Mucosa of stomach (tissue), 1 donor: Measurements from ENCODE around the gene SLC24A1.
A peak's percentile ranks its signal among the peaks of the same experiment; 100 is the strongest.
"Not testable (repeated sequence)": the region's sequence is repeated elsewhere in the genome, so short reads cannot be mapped to it uniquely, and the experiment has no call there.

Source experiments
- H3K27me3 ChIP-seq: one replicate; pipeline ENCODE4 v1.7.0; 2013; ENCODE audit warnings: mild to moderate bottlenecking, low read length; ENCODE audit not compliant: control insufficient read depth, insufficient read depth
- H3K36me3 ChIP-seq: one replicate; pipeline ENCODE4 v1.7.0; 2013; ENCODE audit warnings: low read length; ENCODE audit not compliant: control insufficient read depth, insufficient read depth
- H3K4me1 ChIP-seq: one replicate; pipeline ENCODE4 v1.7.0; 2013; ENCODE audit warnings: mild to moderate bottlenecking, low read length; ENCODE audit not compliant: control insufficient read depth, insufficient read depth
- H3K4me3 ChIP-seq: one replicate; pipeline ENCODE4 v1.7.0; 2013; ENCODE audit warnings: low read length
- H3K9ac ChIP-seq: one replicate; pipeline ENCODE4 v1.7.0; 2013; ENCODE audit warnings: mild to moderate bottlenecking, low read length, moderate library complexity
- H3K9me3 ChIP-seq: one replicate; pipeline ENCODE4 v1.7.0; 2013; ENCODE audit warnings: mild to moderate bottlenecking, low read length, moderate library complexity; ENCODE audit not compliant: control insufficient read depth
- donor health status: Pancreatic carcinoma.

The SLC24A1 gene

DNA sequence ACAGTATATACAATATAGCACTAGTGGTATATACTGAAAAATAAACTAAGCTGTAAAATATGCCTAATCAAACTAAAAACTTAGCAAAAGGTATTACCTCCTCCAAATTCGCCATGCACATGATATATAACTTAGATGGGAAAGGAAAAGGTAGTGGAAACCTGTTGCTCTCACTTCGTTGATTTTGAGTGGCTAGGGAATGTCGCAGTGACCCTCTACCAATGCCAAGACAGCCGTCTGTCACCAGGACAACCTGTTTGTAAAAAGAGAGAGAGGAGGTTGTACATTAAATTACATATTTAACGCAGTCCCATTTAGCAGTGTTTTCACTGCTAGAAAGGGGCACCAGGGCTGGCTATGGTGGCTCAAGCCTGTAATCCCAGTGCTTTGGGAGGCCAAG lies 22.1 kb upstream of the SLC24A1 start:
- H3K4me1 ChIP-seq = no peaks in the 10 kb centered on the region
- H3K4me3 ChIP-seq = no peak overlapping the region
- H3K9me3 ChIP-seq = no peaks in the 10 kb centered on the region
- no peak overlapping the region for H3K9ac ChIP-seq
- no peaks in the 10 kb centered on the region for H3K27me3 ChIP-seq
- H3K36me3 ChIP-seq = peaks cover 5% of the 10 kb centered on the region

- H3K9ac ChIP-seq = no peak overlapping the region
- H3K27me3 ChIP-seq = no peaks in the 10 kb centered on the region
- H3K9me3 ChIP-seq = no peaks in the 10 kb centered on the region
- H3K4me3 ChIP-seq = no peak overlapping the region
- H3K36me3 ChIP-seq = no peaks in the 10 kb centered on the region
- no peaks in the 10 kb centered on the region for H3K4me1 ChIP-seq
These were observed 18.6 kb upstream of the SLC24A1 start for GRCh38 chr15:65603134-65603533.

GRCh38 chr15:65603559-65603958 lies 18.2 kb upstream of the SLC24A1 start:
- Histone ChIP-seq H3K36me3 (no peaks in the 10 kb centered on the region), H3K9ac (no peak overlapping the region), H3K4me1 (no peaks in the 10 kb centered on the region), H3K4me3 (no peak overlapping the region), H3K9me3 (no peaks in the 10 kb centered on the region), H3K27me3 (no peaks in the 10 kb centered on the region)

- Histone ChIP-seq H3K9me3 (no peaks in the 10 kb centered on the region), H3K4me1 (peaks cover 22% of the 10 kb centered on the region), H3K9ac (peak within 1 kb of the TSS; percentile 99), H3K36me3 (no peaks in the 10 kb centered on the region), H3K4me3 (peak within 1 kb of the TSS; percentile 84), H3K27me3 (no peaks in the 10 kb centered on the region)
These were observed 10.6 kb upstream of the SLC24A1 start, which contains the start of gene INTS14 for GRCh38 chr15:65610871-65611718. TSS of gene INTS14 (minus strand) at chr15:65611131. CDS start at chr15:65607380, 3,751 bp downstream.

- H3K4me3 ChIP-seq = peak overlapping the region; percentile 71
These were observed 9.7 kb upstream of the SLC24A1 start for GRCh38 chr15:65611888-65612615.

GRCh38 chr15:65612616-65612946 lies 9.2 kb upstream of the SLC24A1 start:
- H3K9me3 ChIP-seq = no peaks in the 10 kb centered on the region
- H3K27me3 ChIP-seq = no peaks in the 10 kb centered on the region
- peaks cover 22% of the 10 kb centered on the region for H3K4me1 ChIP-seq
- no peak overlapping the region for H3K4me3 ChIP-seq
- H3K36me3 ChIP-seq = no peaks in the 10 kb centered on the region
- H3K9ac ChIP-seq = no peak overlapping the region

More at GRCh38 chr15:65611888-65612615, 9.7 kb upstream of the SLC24A1 start:
- Histone ChIP-seq H3K36me3 (no peaks in the 10 kb centered on the region), H3K4me1 (peaks cover 22% of the 10 kb centered on the region), H3K9ac (peak overlapping the region; percentile 99), H3K9me3 (no peaks in the 10 kb centered on the region), H3K27me3 (no peaks in the 10 kb centered on the region)

DNA sequence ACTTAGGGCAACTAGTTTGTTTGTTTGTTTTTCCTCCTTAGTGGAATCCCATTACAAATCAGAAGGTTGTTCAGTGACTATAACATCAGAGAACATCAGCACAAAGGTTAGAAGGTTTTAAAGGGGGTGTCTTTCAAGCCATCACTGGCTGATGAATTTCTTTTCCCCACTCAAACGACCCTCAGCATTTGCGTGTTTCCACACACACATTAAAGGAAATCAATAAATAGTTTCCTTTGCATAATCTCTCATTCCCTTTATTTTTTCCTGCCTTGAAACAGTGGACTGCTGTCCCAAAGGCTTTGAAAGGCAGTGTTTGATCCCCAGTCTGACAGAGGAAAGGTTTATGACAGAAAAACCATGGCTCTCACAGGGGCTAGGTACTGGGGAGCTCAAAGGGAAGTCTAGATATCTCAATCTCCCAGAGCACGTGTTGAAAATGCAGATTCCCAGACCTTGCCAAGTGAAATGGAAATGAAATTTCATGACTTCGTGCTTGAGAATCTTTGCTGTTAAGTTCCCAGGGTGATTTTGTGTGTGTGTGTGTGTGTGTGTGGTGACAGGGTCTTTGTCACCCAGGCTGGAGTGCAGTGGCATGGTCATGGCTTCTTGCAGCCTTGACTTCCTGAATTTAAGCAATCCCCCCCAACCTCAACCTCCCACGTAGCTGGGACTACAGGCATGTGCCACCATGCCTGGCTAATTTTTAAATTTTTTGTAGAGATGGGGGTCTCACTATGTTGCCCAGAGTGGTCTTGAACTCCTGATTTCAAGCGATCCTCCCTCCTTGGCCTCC lies 8.6 kb upstream of the SLC24A1 start:
- Histone ChIP-seq H3K4me1 (peaks cover 22% of the 10 kb centered on the region), H3K9ac (no peak overlapping the region), H3K4me3 (no peak overlapping the region), H3K36me3 (no peaks in the 10 kb centered on the region), H3K27me3 (no peaks in the 10 kb centered on the region), H3K9me3 (no peaks in the 10 kb centered on the region)

DNA sequence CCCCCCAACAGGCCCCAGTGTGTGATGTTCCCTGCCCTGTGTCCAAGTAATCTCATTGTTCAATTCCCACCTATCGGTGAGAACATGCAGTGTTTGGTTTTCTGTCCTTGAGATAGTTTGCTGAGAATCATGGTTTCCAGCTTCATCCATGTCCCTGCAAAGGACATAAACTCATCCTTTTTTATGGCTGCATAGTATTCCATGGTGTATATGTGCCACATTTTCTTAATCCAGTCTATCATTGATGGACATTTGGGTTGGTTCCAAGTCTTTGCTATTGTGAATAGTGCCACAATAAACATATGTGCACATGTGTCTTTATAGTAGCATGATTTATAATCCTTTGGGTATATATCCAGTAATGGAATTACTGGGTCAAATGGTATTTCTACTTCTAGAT lies 5.9 kb upstream of the SLC24A1 start:
- not testable (repeated sequence) for H3K4me3 ChIP-seq, H3K9me3 ChIP-seq
- peaks cover 12% of the 10 kb centered on the region for H3K4me1 ChIP-seq

GRCh38 chr15:65618560-65619109 lies 3.1 kb upstream of the SLC24A1 start:
- no peak overlapping the region for H3K9ac ChIP-seq
- no peaks in the 10 kb centered on the region for H3K27me3 ChIP-seq
- H3K9me3 ChIP-seq = no peaks in the 10 kb centered on the region
- no peaks in the 10 kb centered on the region for H3K36me3 ChIP-seq
- H3K4me3 ChIP-seq = no peak overlapping the region
- H3K4me1 ChIP-seq = no peaks in the 10 kb centered on the region

More for the DNA sequence above, 5.9 kb upstream of the SLC24A1 start:
- not testable (repeated sequence) for H3K36me3 ChIP-seq, H3K9ac ChIP-seq, H3K27me3 ChIP-seq

- no peaks in the 10 kb centered on the region for H3K9me3 ChIP-seq
- H3K27me3 ChIP-seq = no peaks in the 10 kb centered on the region
- H3K9ac ChIP-seq = no peak overlapping the region
- H3K36me3 ChIP-seq = no peaks in the 10 kb centered on the region
- no peaks in the 10 kb centered on the region for H3K4me1 ChIP-seq
- no peak overlapping the region for H3K4me3 ChIP-seq
These were observed 2.0 kb upstream of the SLC24A1 start for GRCh38 chr15:65619626-65620290.

DNA sequence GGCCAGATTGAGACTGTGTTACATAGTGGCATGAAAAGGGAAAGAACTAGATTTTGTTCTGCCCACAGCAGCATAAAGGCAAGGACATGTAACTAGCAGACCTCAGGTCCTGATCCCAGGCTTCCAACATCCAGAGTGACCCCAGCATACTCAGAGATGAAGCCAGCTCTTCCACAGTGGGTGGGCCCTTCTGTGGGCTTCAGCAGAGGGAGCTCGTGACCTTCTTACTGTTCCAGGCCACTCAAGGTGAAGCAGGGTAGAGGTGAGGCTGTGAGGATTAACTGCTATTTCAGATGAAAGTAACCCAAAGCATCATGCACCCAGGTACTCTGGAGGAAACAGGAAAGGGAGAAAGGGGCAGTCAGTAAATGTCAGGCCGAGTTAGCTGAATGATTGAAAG lies 905 bp upstream of the SLC24A1 start:
- no peaks in the 10 kb centered on the region for H3K36me3 ChIP-seq
- no peak overlapping the region for H3K4me3 ChIP-seq
- no peaks in the 10 kb centered on the region for H3K4me1 ChIP-seq
- H3K27me3 ChIP-seq = no peaks in the 10 kb centered on the region
- H3K9me3 ChIP-seq = no peaks in the 10 kb centered on the region
- H3K9ac ChIP-seq = no peak overlapping the region
